Measurements from ENCODE around the gene EIF1AX. TPM values are rescaled to one million over a fixed set of nuclear protein-coding genes. Genes with fewer than 3 reads are reported as not detected.
"Not testable (repeated sequence)": the region's sequence is repeated elsewhere in the genome, so short reads cannot be mapped to it uniquely, and the experiment has no call there.

The EIF1AX gene
- 100 to 1,000 TPM in 3 of 4 donors, 10 to 100 TPM in 1; 95.9 to 131 (median 126) TPM for polyA plus RNA-seq (ENCODE audit: insufficient read length in 4 of 4)

GRCh38 chrX:20141281-20142220, at the start of gene EIF1AX:
TSS of gene EIF1AX (minus strand) at chrX:20141838. CDS start at chrX:20141640, 198 bp downstream.
- peak; percentile 77 to 90 (median 89) for DNase-seq (ENCODE audit: low read depth in 4 of 4, low spot score in 3 of 4)

GRCh38 chrX:20189171-20189570, 47.5 kb upstream of the EIF1AX start:
- no peak for DNase-seq (ENCODE audit: low read depth in 4 of 4, low spot score in 3 of 4)

- no peak for DNase-seq (ENCODE audit: low read depth in 4 of 4, low spot score in 3 of 4)
Measured at GRCh38 chrX:20181598-20182329, 40.1 kb upstream of the EIF1AX start.

GRCh38 chrX:20177093-20177492, 35.5 kb upstream of the EIF1AX start:
- no peak for DNase-seq (ENCODE audit: low read depth in 4 of 4, low spot score in 3 of 4)

- DNase-seq (ENCODE audit: low read depth in 4 of 4, low spot score in 3 of 4) = no peak
Measured at GRCh38 chrX:20173856-20174255, 32.2 kb upstream of the EIF1AX start.

- no peak for DNase-seq (ENCODE audit: low read depth in 4 of 4, low spot score in 3 of 4)
Measured at GRCh38 chrX:20173313-20173712, 31.7 kb upstream of the EIF1AX start.

- no peak for DNase-seq (ENCODE audit: low read depth in 4 of 4, low spot score in 3 of 4)
Measured at GRCh38 chrX:20171887-20172286, 30.2 kb upstream of the EIF1AX start.

GRCh38 chrX:20162516-20162915, 20.9 kb upstream of the EIF1AX start:
- not testable (repeated sequence) for DNase-seq (ENCODE audit: low read depth in 4 of 4, low spot score in 3 of 4)

GRCh38 chrX:20159797-20160385, 18.3 kb upstream of the EIF1AX start:
- DNase-seq (ENCODE audit: low read depth in 4 of 4, low spot score in 3 of 4) = no peak

- no peak for DNase-seq (ENCODE audit: low read depth in 4 of 4, low spot score in 3 of 4)
Measured at GRCh38 chrX:20151689-20152088, 10.1 kb upstream of the EIF1AX start.

GRCh38 chrX:20149326-20149725, 7.7 kb upstream of the EIF1AX start:
- DNase-seq (ENCODE audit: low read depth in 4 of 4, low spot score in 3 of 4) = no peak

GRCh38 chrX:20147561-20147960, 5.9 kb upstream of the EIF1AX start:
- no peak for DNase-seq (ENCODE audit: low read depth in 4 of 4, low spot score in 3 of 4)

GRCh38 chrX:20144491-20144890, 2.9 kb upstream of the EIF1AX start:
- DNase-seq (ENCODE audit: low read depth in 4 of 4, low spot score in 3 of 4) = no peak

- DNase-seq (ENCODE audit: low read depth in 4 of 4, low spot score in 3 of 4) = no peak
Measured at GRCh38 chrX:20143561-20143960, 1.9 kb upstream of the EIF1AX start.

GRCh38 chrX:20143111-20143510, 1.5 kb upstream of the EIF1AX start:
- no peak for DNase-seq (ENCODE audit: low read depth in 4 of 4, low spot score in 3 of 4)

- DNase-seq (ENCODE audit: low read depth in 4 of 4, low spot score in 3 of 4) = no peak
Measured at GRCh38 chrX:20140420-20140819, 1.2 kb downstream of the EIF1AX start.

GRCh38 chrX:20139966-20140365, 1.7 kb downstream of the EIF1AX start:
- DNase-seq (ENCODE audit: low read depth in 4 of 4, low spot score in 3 of 4) = no peak

GRCh38 chrX:20135944-20136343, 5.7 kb downstream of the EIF1AX start:
- no peak for DNase-seq (ENCODE audit: low read depth in 4 of 4, low spot score in 3 of 4)

GRCh38 chrX:20132666-20133065, 9.0 kb downstream of the EIF1AX start:
- DNase-seq (ENCODE audit: low read depth in 4 of 4, low spot score in 3 of 4) = no peak

GRCh38 chrX:20130357-20130756, 11.3 kb downstream of the EIF1AX start:
- no peak for DNase-seq (ENCODE audit: low read depth in 4 of 4, low spot score in 3 of 4)

GRCh38 chrX:20129547-20129946, 12.1 kb downstream of the EIF1AX start:
- no peak for DNase-seq (ENCODE audit: low read depth in 4 of 4, low spot score in 3 of 4)

Measured in right renal pelvis (tissue), 4 donors.